KBM-7 (cell line): ENCODE results near the gene ATP1A3.

ENCODE experiments used
- DNase-seq: peaks from one replicate; pipeline ENCODE4 v3.0.0-alpha.2; 2015
- in situ Hi-C: fragments of 300-500 bp; cut with MboI; formaldehyde crosslinking; loops from 2 replicates; pipeline ENCODE4 v1.14.3; 2020; ENCODE audit warnings: low sequenced_read_pairs, low pct_unique_long_range_greater_than_20kb, mixed read lengths

The ATP1A3 gene

GRCh38 chr19:41924151-41925145, 69.6 kb downstream of the ATP1A3 start:
- no peak for DNase-seq
- in situ Hi-C loops, result no loop called here

DNA sequence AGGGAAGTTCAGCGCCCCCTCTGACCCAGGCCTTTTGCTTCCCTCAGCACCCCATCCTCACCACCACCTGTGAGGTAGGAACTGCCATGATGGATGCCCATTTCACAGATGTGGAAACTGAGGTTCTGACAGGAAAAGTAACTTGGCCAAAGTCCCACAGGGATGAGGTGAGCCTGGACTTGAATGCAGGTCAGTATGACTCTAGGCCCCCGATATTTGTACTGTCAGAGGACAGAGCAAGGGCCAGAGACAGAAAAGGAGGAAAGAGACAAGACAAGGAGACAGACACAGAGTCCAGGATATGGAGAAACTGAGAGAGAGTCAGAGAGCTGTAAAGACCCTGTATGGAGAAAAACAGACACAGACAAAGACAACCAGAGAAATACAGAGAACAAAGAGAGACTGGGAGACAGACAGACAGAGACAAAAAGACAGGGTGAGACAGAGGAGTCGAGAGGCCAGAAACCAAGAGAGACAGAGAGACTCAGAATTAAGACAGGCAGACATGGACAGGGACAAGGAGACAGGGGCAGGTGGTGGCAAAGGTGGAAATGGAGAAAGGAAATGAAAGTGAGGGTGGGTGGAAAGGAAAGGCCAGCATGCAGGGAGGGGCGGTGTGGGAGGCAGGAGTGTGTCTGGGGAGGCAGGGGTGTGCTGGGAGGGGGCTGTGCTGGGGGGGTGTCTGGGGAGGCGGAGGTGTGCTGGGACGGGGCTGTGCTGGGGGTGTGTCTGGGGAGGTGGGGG, 70.8 kb downstream of the ATP1A3 start:
- no peak for DNase-seq
- in situ Hi-C loops, result no loop called here

GRCh38 chr19:41922585-41922984, 71.4 kb downstream of the ATP1A3 start:
- in situ Hi-C loops, result no loop called here

GRCh38 chr19:41921577-41922576, 72.2 kb downstream of the ATP1A3 start:
- in situ Hi-C loops, result no loop called here

More at GRCh38 chr19:41922585-41922984, 71.4 kb downstream of the ATP1A3 start:
- no peak for DNase-seq

DNA sequence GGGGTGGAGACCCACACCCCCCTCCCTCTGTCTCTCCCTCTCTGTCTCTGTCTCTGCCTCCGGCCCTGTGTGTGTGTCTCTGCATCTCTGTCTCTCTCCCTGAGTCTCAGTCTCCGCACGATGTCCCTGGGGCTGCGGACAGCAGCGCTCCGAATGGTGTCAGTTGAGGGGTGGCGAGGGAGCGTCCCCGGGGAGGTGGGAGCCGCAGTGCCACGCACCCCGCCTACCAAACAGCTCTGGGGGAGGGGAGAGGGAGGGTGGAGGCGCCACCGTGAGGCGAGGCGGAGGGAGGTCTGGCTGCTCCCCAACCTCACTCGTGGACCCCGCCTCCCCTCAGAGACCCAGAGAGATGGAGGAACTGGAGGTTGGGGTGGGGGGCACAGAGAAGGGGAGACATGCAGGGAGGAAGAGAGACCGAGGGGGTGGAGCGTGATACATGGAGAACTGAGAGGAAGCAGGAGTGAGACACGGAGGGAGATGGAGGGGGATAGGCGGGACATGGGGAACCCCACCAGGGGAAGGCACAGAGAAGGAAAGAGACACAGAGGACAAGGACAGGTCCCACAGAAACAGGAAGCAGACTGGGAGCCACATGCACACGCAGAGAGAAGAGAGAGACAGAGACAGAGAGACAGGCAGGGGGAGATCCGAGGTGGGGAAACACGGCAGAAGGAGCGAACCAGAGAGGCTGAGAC, 73.0 kb downstream of the ATP1A3 start:
- no peak for DNase-seq
- in situ Hi-C loops, result no loop called here

More at GRCh38 chr19:41921577-41922576, 72.2 kb downstream of the ATP1A3 start:
- no peak for DNase-seq

- no peak for DNase-seq
- in situ Hi-C loops, result no loop called here
These were observed 73.9 kb downstream of the ATP1A3 start for GRCh38 chr19:41919948-41920712.

GRCh38 chr19:41918653-41919244, 75.3 kb downstream of the ATP1A3 start:
- in situ Hi-C loops, result no loop called here
- DNase-seq, result no peak

GRCh38 chr19:41918095-41918494, 75.9 kb downstream of the ATP1A3 start:
- DNase-seq, result no peak
- in situ Hi-C loops, result no loop called here

- in situ Hi-C loops, result no loop called here
- DNase-seq, result no peak
These were observed 76.4 kb downstream of the ATP1A3 start for GRCh38 chr19:41917676-41918075.
